Measurements from ENCODE around the gene CELF1.

CELF1 gene

GRCh38 chr11:47451990-47452389 is 100.9 kb downstream of the CELF1 start:
- Histone ChIP-seq H3K27ac (ENCODE audit: low read length) (no peak overlapping the region), H3F3A (ENCODE audit: insufficient read depth, low read length) (0 out of 2 replicates have a peak, but pooled peaks cover 3% of the 10 kb centered on the region), H3K9me2 (replicated peaks; ENCODE audit: insufficient read depth, low read length) (no peaks in the 10 kb centered on the region), H3K4me2 (ENCODE audit: low read depth, low read length) (no peak overlapping the region), H4K20me1 (ENCODE audit: insufficient read depth, low read length) (no peaks in the 10 kb centered on the region), H3K4me3 (ENCODE audit: low read length) (no peak overlapping the region), H3K27me3 (replicated peaks; ENCODE audit: insufficient read depth, low read length) (no peaks in the 10 kb centered on the region), H2AFZ (ENCODE audit: low read length) (no peak overlapping the region), H3K4me1 (ENCODE audit: low read length) (no peaks in the 10 kb centered on the region), H3K9me3 (replicated peaks; ENCODE audit: insufficient read depth, low read length) (no peaks in the 10 kb centered on the region), H3K9ac (ENCODE audit: low read length) (no peak overlapping the region), H3K79me2 (ENCODE audit: low read length) (no peaks in the 10 kb centered on the region), H3K36me3 (replicated peaks; ENCODE audit: insufficient read depth, low read length) (no peaks in the 10 kb centered on the region)
- TF ChIP-seq, protein P1, sequence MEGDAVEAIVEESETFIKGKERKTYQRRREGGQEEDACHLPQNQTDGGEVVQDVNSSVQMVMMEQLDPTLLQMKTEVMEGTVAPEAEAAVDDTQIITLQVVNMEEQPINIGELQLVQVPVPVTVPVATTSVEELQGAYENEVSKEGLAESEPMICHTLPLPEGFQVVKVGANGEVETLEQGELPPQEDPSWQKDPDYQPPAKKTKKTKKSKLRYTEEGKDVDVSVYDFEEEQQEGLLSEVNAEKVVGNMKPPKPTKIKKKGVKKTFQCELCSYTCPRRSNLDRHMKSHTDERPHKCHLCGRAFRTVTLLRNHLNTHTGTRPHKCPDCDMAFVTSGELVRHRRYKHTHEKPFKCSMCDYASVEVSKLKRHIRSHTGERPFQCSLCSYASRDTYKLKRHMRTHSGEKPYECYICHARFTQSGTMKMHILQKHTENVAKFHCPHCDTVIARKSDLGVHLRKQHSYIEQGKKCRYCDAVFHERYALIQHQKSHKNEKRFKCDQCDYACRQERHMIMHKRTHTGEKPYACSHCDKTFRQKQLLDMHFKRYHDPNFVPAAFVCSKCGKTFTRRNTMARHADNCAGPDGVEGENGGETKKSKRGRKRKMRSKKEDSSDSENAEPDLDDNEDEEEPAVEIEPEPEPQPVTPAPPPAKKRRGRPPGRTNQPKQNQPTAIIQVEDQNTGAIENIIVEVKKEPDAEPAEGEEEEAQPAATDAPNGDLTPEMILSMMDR (IDR thresholded peaks at IDR 0.05; ENCODE audit: low read length), result no peak
- TF ChIP-seq EZH2 (optimal IDR thresholded peaks at IDR 0.05; ENCODE audit: low read depth, low read length), result no peak
- no peak for TF ChIP-seq EZH2phosphoT487 (IDR thresholded peaks at IDR 0.05; ENCODE audit: low read length)
- DNase-seq, result no peak

- DNase-seq, result no peak
- TF ChIP-seq, protein P1 (IDR thresholded peaks at IDR 0.05; ENCODE audit: low read length), result no peak
- no peak for TF ChIP-seq EZH2 (optimal IDR thresholded peaks at IDR 0.05; ENCODE audit: low read depth, low read length)
- TF ChIP-seq EZH2phosphoT487 (IDR thresholded peaks at IDR 0.05; ENCODE audit: low read length), result no peak
- Histone ChIP-seq H4K20me1 (ENCODE audit: insufficient read depth, low read length) (no peaks in the 10 kb centered on the region), H3K9me3 (replicated peaks; ENCODE audit: insufficient read depth, low read length) (no peaks in the 10 kb centered on the region), H3K4me3 (ENCODE audit: low read length) (no peak overlapping the region), H3K27me3 (replicated peaks; ENCODE audit: insufficient read depth, low read length) (no peaks in the 10 kb centered on the region), H3K27ac (ENCODE audit: low read length) (no peak overlapping the region), H3F3A (ENCODE audit: insufficient read depth, low read length) (0 out of 2 replicates have a peak, but pooled peaks cover 3% of the 10 kb centered on the region), H3K9me2 (replicated peaks; ENCODE audit: insufficient read depth, low read length) (no peaks in the 10 kb centered on the region), H3K9ac (ENCODE audit: low read length) (no peak overlapping the region), H3K4me2 (ENCODE audit: low read depth, low read length) (no peak overlapping the region), H3K36me3 (replicated peaks; ENCODE audit: insufficient read depth, low read length) (no peaks in the 10 kb centered on the region), H3K4me1 (ENCODE audit: low read length) (no peaks in the 10 kb centered on the region), H3K79me2 (ENCODE audit: low read length) (no peaks in the 10 kb centered on the region), H2AFZ (ENCODE audit: low read length) (no peak overlapping the region)
Measured at GRCh38 chr11:47451436-47451835, 101.5 kb downstream of the CELF1 start.

DNA sequence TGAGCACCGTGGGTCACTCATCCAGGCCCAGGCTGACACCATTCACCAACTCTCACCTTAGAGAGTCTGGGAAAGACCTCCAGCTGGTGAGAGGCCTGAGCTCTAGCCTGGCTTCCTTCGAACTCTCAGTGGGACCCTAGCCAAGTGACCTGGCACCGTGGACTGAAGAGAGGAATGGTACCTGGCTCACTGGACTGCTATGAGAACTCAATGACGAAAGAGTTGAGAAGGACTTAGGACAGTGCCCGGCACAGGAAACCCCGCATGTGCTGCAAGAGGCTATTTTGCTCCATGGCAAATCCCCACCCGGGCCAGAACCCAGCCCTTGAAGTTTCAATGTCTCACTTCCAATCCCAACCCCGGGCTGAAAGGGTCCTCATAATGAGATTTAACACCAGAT is 103.4 kb downstream of the CELF1 start:
- TF ChIP-seq, protein P1 (IDR thresholded peaks at IDR 0.05; ENCODE audit: low read length), result no peak
- TF ChIP-seq EZH2phosphoT487 (IDR thresholded peaks at IDR 0.05; ENCODE audit: low read length) (no peak), EZH2 (optimal IDR thresholded peaks at IDR 0.05; ENCODE audit: low read depth, low read length) (no peak)
- no peak overlapping the region for H3K9ac ChIP-seq (ENCODE audit: low read length)

More for the DNA sequence above, 103.4 kb downstream of the CELF1 start:
- Histone ChIP-seq H3K79me2 (ENCODE audit: low read length) (no peaks in the 10 kb centered on the region), H3K36me3 (replicated peaks; ENCODE audit: insufficient read depth, low read length) (no peaks in the 10 kb centered on the region), H3K9me2 (replicated peaks; ENCODE audit: insufficient read depth, low read length) (no peaks in the 10 kb centered on the region), H4K20me1 (ENCODE audit: insufficient read depth, low read length) (no peaks in the 10 kb centered on the region), H3K4me3 (ENCODE audit: low read length) (no peak overlapping the region), H3F3A (ENCODE audit: insufficient read depth, low read length) (no peaks in the 10 kb centered on the region), H3K27me3 (replicated peaks; ENCODE audit: insufficient read depth, low read length) (no peaks in the 10 kb centered on the region; the same call in 1 of the 2 replicates), H2AFZ (ENCODE audit: low read length) (no peak overlapping the region), H3K4me2 (ENCODE audit: low read depth, low read length) (no peak overlapping the region), H3K4me1 (ENCODE audit: low read length) (no peaks in the 10 kb centered on the region), H3K27ac (ENCODE audit: low read length) (no peak overlapping the region), H3K9me3 (replicated peaks; ENCODE audit: insufficient read depth, low read length) (no peaks in the 10 kb centered on the region)
- DNase-seq, result no peak

Data from MM.1S (cell line).